ENCODE measurements around the gene UBC.
A peak's percentile ranks its signal among the peaks of the same experiment; 100 is the strongest.
"Not testable (repeated sequence)": the region's sequence is repeated elsewhere in the genome, so short reads cannot be mapped to it uniquely, and the experiment has no call there.

Gene UBC

DNA sequence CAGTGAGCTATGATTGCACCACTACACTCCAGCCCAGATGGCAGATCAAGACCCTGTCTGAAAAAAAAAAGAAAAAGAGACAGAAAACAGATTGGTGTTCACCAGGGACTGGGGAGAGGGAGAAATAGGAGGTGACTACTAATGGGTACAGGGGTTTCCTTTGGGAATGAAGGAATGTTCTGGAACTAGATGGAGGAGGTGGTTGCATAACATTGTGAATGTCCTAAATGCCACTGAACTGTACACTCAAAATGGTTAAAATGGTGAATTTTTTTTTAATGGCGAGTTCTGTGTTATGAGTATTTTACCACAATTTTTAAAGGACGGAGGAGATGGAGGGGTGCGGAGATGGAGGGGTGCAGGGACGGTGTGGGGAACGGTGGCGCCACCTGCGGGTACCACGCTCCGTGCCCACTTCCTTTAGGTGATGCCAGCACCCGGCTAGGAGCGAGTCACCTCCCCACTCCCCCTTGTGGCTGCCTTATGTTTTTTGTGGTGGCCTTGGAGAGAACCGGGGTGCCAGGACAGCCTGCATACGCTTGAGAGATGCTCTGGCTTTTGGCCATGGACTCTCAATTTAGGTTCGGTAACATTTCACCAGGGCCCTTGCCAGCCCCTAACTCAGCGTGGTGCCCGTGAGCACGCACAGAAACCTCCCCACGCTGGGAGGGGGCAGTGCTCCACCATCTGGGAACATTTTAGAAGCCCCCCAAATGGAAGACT lies 16.1 kb downstream of the UBC start:
- TF ChIP-seq, protein P1, sequence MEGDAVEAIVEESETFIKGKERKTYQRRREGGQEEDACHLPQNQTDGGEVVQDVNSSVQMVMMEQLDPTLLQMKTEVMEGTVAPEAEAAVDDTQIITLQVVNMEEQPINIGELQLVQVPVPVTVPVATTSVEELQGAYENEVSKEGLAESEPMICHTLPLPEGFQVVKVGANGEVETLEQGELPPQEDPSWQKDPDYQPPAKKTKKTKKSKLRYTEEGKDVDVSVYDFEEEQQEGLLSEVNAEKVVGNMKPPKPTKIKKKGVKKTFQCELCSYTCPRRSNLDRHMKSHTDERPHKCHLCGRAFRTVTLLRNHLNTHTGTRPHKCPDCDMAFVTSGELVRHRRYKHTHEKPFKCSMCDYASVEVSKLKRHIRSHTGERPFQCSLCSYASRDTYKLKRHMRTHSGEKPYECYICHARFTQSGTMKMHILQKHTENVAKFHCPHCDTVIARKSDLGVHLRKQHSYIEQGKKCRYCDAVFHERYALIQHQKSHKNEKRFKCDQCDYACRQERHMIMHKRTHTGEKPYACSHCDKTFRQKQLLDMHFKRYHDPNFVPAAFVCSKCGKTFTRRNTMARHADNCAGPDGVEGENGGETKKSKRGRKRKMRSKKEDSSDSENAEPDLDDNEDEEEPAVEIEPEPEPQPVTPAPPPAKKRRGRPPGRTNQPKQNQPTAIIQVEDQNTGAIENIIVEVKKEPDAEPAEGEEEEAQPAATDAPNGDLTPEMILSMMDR (IDR thresholded peaks at IDR 0.05; ENCODE audit: borderline replicate concordance, control extremely low read depth, extremely low read depth, insufficient read depth, missing control alignments), result peak; percentile 82
- in situ Hi-C loops (cut with MboI; ENCODE audit: low sequenced_read_pairs, unreplicated experiment), result no loop called here
- DNase-seq (ENCODE audit: low spot score), result peak; percentile 72

DNA sequence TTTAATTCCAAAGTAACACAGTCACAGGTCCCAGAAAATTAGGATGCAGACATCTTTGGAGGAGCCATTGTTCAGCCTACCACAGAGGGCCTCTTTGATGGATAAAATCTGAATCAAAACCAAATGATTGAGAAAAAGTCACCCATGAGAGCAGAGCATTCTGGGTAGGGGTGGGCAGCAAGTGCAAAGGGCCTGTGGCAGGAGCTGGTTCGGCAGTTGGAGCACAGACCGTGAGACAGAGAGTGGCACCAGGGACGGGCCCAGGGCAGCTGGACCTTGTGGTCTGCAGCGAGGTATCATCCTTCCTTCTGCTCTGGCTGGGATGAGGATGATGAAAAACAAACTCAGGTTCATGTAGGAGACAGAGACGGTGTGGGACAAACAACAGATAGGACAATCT lies 18.0 kb downstream of the UBC start:
- in situ Hi-C loops (cut with MboI; ENCODE audit: low sequenced_read_pairs, unreplicated experiment), result no loop called here
- TF ChIP-seq, protein P1 (IDR thresholded peaks at IDR 0.05; ENCODE audit: borderline replicate concordance, control extremely low read depth, extremely low read depth, insufficient read depth, missing control alignments), result no peak
- DNase-seq (ENCODE audit: low spot score), result no peak

- TF ChIP-seq, protein P1 (IDR thresholded peaks at IDR 0.05; ENCODE audit: borderline replicate concordance, control extremely low read depth, extremely low read depth, insufficient read depth, missing control alignments), result no peak
- in situ Hi-C loops (cut with MboI; ENCODE audit: low sequenced_read_pairs, unreplicated experiment), result no loop called here
Measured at GRCh38 chr12:124893792-124894516, 20.5 kb downstream of the UBC start.

GRCh38 chr12:124888260-124888659 lies 26.2 kb downstream of the UBC start:
- in situ Hi-C loops (cut with MboI; ENCODE audit: low sequenced_read_pairs, unreplicated experiment), result no loop called here
- DNase-seq (ENCODE audit: low spot score), result no peak
- TF ChIP-seq, protein P1 (IDR thresholded peaks at IDR 0.05; ENCODE audit: borderline replicate concordance, control extremely low read depth, extremely low read depth, insufficient read depth, missing control alignments), result no peak

More at GRCh38 chr12:124893792-124894516, 20.5 kb downstream of the UBC start:
- no peak for DNase-seq (ENCODE audit: low spot score)

DNA sequence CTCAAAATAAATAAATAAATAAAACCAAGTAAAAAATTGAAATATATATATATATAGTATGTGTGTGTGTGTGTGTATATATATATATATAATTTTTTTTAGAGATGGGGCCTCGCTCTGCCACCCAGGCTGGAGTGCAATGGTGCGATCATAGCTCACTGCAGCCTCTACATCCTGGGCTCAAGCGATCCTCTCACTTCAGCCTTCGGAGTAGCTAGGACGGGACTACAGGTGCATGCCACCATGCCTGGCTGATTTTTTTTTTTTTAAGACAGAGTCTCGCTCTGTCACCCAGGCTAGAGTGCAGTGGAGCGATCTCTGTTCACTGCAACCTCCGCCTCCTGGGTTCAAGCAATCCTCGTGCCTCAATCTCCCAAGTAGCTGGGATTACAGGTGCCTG lies 26.7 kb downstream of the UBC start:
- DNase-seq (ENCODE audit: low spot score); in situ Hi-C loops (cut with MboI; ENCODE audit: low sequenced_read_pairs, unreplicated experiment): not testable (repeated sequence)

DNA sequence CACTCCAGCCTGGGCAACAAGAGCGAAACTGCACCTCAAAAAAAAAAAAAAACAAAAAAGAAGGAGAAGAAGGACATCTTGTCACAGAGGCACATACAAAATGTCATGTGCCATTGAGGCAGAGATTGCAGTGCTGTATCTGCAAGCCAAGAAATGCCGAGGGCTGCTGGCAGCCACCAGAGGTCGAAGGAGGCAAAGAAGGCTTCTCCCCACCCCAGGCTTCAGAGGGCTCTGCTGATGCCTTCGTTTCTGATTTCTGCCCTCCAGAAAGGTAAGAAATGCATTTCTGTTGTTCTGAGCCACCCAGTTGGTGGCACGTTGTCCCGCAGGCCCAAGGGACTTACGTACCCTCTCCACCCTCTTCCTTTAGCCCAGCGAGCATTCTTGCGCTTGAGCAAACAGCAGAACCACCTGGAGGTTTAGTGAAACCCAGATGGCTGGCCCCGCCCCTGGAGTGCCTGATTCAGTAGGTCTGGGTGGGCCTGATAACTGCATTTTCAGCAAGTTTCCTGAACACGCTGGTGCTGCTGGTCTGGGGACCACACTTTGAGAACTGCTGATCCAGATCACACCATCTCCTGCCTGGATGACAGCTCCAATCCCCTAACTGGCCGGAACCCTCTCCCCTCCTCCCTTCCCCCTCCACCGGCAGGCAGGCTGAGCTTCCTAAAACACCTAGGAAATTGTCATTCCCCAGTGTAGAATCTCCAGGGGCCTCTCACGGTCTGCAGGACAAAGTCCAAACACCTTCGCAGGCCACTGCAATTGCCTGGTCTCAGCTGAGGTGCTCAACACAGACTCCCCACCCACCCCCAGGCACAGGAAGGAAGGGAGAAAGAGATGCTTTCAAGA lies 29.6 kb downstream of the UBC start:
- in situ Hi-C loops (cut with MboI; ENCODE audit: low sequenced_read_pairs, unreplicated experiment), result no loop called here
- peak; percentile 52 for DNase-seq (ENCODE audit: low spot score)
- TF ChIP-seq, protein P1 (IDR thresholded peaks at IDR 0.05; ENCODE audit: borderline replicate concordance, control extremely low read depth, extremely low read depth, insufficient read depth, missing control alignments), result no peak
